Muscle of leg (tissue), 11 donors: Measurements from ENCODE around the gene CLEC18B. TPM values are rescaled to one million over a fixed set of nuclear protein-coding genes. Genes with fewer than 3 reads are reported as not detected.
"Not testable (repeated sequence)": the region's sequence is repeated elsewhere in the genome, so short reads cannot be mapped to it uniquely, and the experiment has no call there.

Experiments used
- DNase-seq: peaks from one replicate; pipeline ENCODE4 v3.0.0; 2013
- H3K27ac ChIP-seq: one replicate; pipeline ENCODE4 v1.5.1; 2013; ENCODE audit warnings: mild to moderate bottlenecking, low read length, control low read depth
- H3K27me3 ChIP-seq: one replicate; pipeline ENCODE4 v1.6.1; 2013; ENCODE audit warnings: low read length; ENCODE audit not compliant: control insufficient read depth, insufficient read depth
- H3K36me3 ChIP-seq: one replicate; pipeline ENCODE4 v1.6.1; 2013; ENCODE audit warnings: low read length; ENCODE audit not compliant: control insufficient read depth, insufficient read depth
- H3K4me1 ChIP-seq: one replicate; pipeline ENCODE4 v1.6.1; 2013; ENCODE audit warnings: low read length; ENCODE audit not compliant: control insufficient read depth, insufficient read depth
- H3K4me3 ChIP-seq: one replicate; pipeline ENCODE4 v1.5.1; 2013; ENCODE audit warnings: low read length, control low read depth
- H3K9me3 ChIP-seq: replicated peaks from 2 replicates; pipeline ENCODE4 v1.6.1; 2013; ENCODE audit warnings: low read depth, low read length; ENCODE audit not compliant: control insufficient read depth
- WGBS: methylation state at CpG from one replicate; pipeline ENCODE4 v1.1.5; 2013; ENCODE audit warnings: missing lambda C conversion rate; ENCODE audit not compliant: insufficient coverage; 5-methylcytosine and 5-hydroxymethylcytosine counted together
- polyA plus RNA-seq, 8 donors: library from polyadenylated mRNA; unstranded; fragments of 120-200 nt; gene quantifications; one replicate each; pipeline versions ENCODE4 v1.2.1 to v1.2.3, GENCODE V29; 2013; ENCODE audit warnings: inconsistent platforms in 1 of 8, low replicate concordance in 1 of 8; ENCODE audit not compliant: insufficient read length in 8 of 8, insufficient read depth in 1 of 8
- total RNA-seq: library from RNA; stranded (reverse); fragments of 120-200 nt; gene quantifications from one replicate; pipeline ENCODE4 v1.2.4, GENCODE V29; 2013

CLEC18B gene
- total and polyA plus RNA-seq, 9 donors = 0.95 to 3.1 (median 1.8) TPM; not detected in 1

- not testable (repeated sequence) for H3K4me1 ChIP-seq, H3K36me3 ChIP-seq, H3K4me3 ChIP-seq, H3K27ac ChIP-seq, DNase-seq, H3K9me3 ChIP-seq, H3K27me3 ChIP-seq
- whole genome bisulfite sequencing = 46% methylated on average over 5 of the region's 16 CpGs
Measured at GRCh38 chr16:74421482-74421785, 156 bp upstream of the CLEC18B start.

GRCh38 chr16:74419811-74420210, 1.5 kb downstream of the CLEC18B start:
- H3K27me3 ChIP-seq, H3K36me3 ChIP-seq, H3K4me3 ChIP-seq, DNase-seq, H3K9me3 ChIP-seq, H3K4me1 ChIP-seq, H3K27ac ChIP-seq: not testable (repeated sequence)
- no CpG with 5 or more reads among the region's 14 CpGs for WGBS

GRCh38 chr16:74417897-74418296, 3.4 kb downstream of the CLEC18B start:
- WGBS = no CpG with 5 or more reads among the region's 15 CpGs
- H3K4me1 ChIP-seq, H3K36me3 ChIP-seq, H3K27ac ChIP-seq, H3K9me3 ChIP-seq, H3K4me3 ChIP-seq, H3K27me3 ChIP-seq, DNase-seq: not testable (repeated sequence)

- not testable (repeated sequence) for H3K4me1 ChIP-seq, H3K27ac ChIP-seq, H3K9me3 ChIP-seq, DNase-seq, H3K36me3 ChIP-seq, H3K27me3 ChIP-seq, H3K4me3 ChIP-seq
- 89% methylated on average over 6 of the region's 7 CpGs for WGBS
Measured at GRCh38 chr16:74413920-74414319, 7.4 kb downstream of the CLEC18B start.

GRCh38 chr16:74413485-74413884, 7.8 kb downstream of the CLEC18B start:
- DNase-seq, H3K9me3 ChIP-seq, H3K27ac ChIP-seq, H3K36me3 ChIP-seq, H3K27me3 ChIP-seq, H3K4me1 ChIP-seq, H3K4me3 ChIP-seq: not testable (repeated sequence)
- 87% methylated on average over 2 of the region's 9 CpGs for WGBS

GRCh38 chr16:74412775-74413390, 8.4 kb downstream of the CLEC18B start:
- no CpG with 5 or more reads among the region's 10 CpGs for WGBS
- H3K27me3 ChIP-seq, H3K4me3 ChIP-seq, H3K4me1 ChIP-seq, H3K9me3 ChIP-seq, H3K36me3 ChIP-seq, H3K27ac ChIP-seq, DNase-seq: not testable (repeated sequence)

GRCh38 chr16:74412138-74412774, 9.0 kb downstream of the CLEC18B start:
- H3K4me3 ChIP-seq, DNase-seq, H3K27ac ChIP-seq, H3K9me3 ChIP-seq, H3K4me1 ChIP-seq, H3K27me3 ChIP-seq, H3K36me3 ChIP-seq: not testable (repeated sequence)
- no CpG with 5 or more reads among the region's 13 CpGs for WGBS

- not testable (repeated sequence) for H3K27me3 ChIP-seq, DNase-seq, H3K4me3 ChIP-seq, H3K27ac ChIP-seq, H3K4me1 ChIP-seq, H3K36me3 ChIP-seq, H3K9me3 ChIP-seq
- no CpG with 5 or more reads among the region's 9 CpGs for WGBS
Measured at GRCh38 chr16:74410981-74411380, 10.3 kb downstream of the CLEC18B start.

GRCh38 chr16:74410057-74410957, 11.0 kb downstream of the CLEC18B start:
- DNase-seq = not testable (repeated sequence)
- no CpG with 5 or more reads among the region's 18 CpGs for WGBS

GRCh38 chr16:74409185-74409981, 11.9 kb downstream of the CLEC18B start:
- not testable (repeated sequence) for H3K27ac ChIP-seq, H3K4me3 ChIP-seq, H3K4me1 ChIP-seq, H3K27me3 ChIP-seq, H3K9me3 ChIP-seq, H3K36me3 ChIP-seq, DNase-seq
- WGBS = 86% methylated on average over 4 of the region's 15 CpGs

More at GRCh38 chr16:74410057-74410957, 11.0 kb downstream of the CLEC18B start:
- not testable (repeated sequence) for H3K36me3 ChIP-seq, H3K4me1 ChIP-seq, H3K27me3 ChIP-seq, H3K4me3 ChIP-seq, H3K27ac ChIP-seq, H3K9me3 ChIP-seq
